ENCODE measurements around the gene DCAF7. TPM values are rescaled to one million over a fixed set of nuclear protein-coding genes. Genes with fewer than 3 reads are reported as not detected.

The DCAF7 gene
- total RNA-seq, 1 experiment from 2014 or later = 91.5 TPM

DNA sequence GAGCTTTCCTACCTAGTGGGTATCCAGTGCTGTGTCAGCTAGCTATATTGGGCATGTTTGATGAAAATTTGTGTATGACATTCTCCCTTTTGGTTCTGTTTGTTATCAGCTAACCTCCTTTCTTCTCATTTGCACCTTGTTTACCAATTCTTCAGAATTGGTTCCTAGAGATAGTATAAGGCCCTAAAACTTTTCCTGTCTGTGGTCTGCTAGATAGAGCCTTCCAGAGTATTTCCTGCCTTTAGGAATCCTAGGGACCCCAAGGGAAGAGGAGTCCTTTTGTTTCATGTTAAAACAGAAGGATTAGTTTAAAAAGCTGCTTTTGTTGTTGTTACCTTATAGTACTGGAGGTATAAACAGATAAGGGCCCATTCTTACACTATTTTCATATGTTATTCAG lies 83.5 kb downstream of the DCAF7 start:
- Mint-ChIP-seq H3K36me3 (peaks cover 4% of the 10 kb centered on the region; the same call in 1 of the 2 replicates), H3K4me3 (no peak overlapping the region), H3K27me3 (ENCODE audit: low read depth) (no peaks in the 10 kb centered on the region), H3K27ac (peak overlapping the region; percentile 85), H3K9me3 (no peaks in the 10 kb centered on the region), H3K4me1 (peaks cover 46% of the 10 kb centered on the region)
- ATAC-seq (peak; percentile 55), DNase-seq (ENCODE audit: low spot score) (no peak)
- POLR2A ChIA-PET = interaction anchor here (0.9 kb wide), 1 partner anchor 40 kb away, joined by 3 read pairs; no protein-coding TSS in a partner anchor
- TF ChIP-seq ATF1 (CRISPR knock-in tag; IDR thresholded peaks at IDR 0.05) (no peak), NFYB (CRISPR knock-in tag; conservative IDR thresholded peaks at IDR 0.05; ENCODE audit: low read depth) (no peak), IRF2 (CRISPR knock-in tag; IDR thresholded peaks at IDR 0.05; ENCODE audit: borderline replicate concordance, low read depth) (no peak), SMAD4 (CRISPR knock-in tag; IDR thresholded peaks at IDR 0.05) (no peak), ATF3 (CRISPR knock-in tag; conservative IDR thresholded peaks at IDR 0.05) (no peak), CBFB (CRISPR knock-in tag; IDR thresholded peaks at IDR 0.05; ENCODE audit: low read depth) (no peak), GTF2I (CRISPR knock-in tag; conservative IDR thresholded peaks at IDR 0.05) (no peak)
- TF ChIP-seq, protein P1, sequence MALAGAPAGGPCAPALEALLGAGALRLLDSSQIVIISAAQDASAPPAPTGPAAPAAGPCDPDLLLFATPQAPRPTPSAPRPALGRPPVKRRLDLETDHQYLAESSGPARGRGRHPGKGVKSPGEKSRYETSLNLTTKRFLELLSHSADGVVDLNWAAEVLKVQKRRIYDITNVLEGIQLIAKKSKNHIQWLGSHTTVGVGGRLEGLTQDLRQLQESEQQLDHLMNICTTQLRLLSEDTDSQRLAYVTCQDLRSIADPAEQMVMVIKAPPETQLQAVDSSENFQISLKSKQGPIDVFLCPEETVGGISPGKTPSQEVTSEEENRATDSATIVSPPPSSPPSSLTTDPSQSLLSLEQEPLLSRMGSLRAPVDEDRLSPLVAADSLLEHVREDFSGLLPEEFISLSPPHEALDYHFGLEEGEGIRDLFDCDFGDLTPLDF (CRISPR knock-in tag; IDR thresholded peaks at IDR 0.05) = no peak
- TF ChIP-seq, protein P2, sequence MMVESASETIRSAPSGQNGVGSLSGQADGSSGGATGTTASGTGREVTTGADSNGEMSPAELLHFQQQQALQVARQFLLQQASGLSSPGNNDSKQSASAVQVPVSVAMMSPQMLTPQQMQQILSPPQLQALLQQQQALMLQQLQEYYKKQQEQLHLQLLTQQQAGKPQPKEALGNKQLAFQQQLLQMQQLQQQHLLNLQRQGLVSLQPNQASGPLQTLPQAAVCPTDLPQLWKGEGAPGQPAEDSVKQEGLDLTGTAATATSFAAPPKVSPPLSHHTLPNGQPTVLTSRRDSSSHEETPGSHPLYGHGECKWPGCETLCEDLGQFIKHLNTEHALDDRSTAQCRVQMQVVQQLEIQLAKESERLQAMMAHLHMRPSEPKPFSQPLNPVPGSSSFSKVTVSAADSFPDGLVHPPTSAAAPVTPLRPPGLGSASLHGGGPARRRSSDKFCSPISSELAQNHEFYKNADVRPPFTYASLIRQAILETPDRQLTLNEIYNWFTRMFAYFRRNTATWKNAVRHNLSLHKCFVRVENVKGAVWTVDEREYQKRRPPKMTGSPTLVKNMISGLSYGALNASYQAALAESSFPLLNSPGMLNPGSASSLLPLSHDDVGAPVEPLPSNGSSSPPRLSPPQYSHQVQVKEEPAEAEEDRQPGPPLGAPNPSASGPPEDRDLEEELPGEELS (CRISPR knock-in tag; IDR thresholded peaks at IDR 0.05) = no peak
- CTCF ChIA-PET = interaction anchor here (1.6 to 3.1 kb wide), 4 partner anchors 22 to 208 kb away, joined by 5 to 18 read pairs (median 8); no protein-coding TSS in a partner anchor

DNA sequence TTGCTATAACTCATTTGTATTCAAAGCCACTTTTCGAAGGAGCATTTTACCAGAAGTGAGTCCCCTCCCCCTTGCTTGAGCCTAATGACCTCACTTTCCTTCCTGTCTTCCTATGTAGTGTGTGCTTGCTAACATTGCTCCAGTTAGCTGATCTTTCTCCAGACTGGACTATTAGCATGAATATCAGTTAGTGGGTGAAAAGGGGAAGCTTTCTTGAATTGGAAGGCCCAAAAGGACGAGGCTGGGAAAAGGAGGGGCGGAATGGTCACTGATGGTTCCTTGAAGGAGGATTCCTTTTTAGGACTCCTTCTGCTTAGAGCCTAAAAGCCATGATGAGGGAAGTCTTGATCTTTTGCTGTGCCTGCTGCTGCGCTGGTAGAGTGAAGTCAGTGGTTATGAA lies 83.9 kb downstream of the DCAF7 start:
- ChIA-PET POLR2A (interaction anchor here (0.9 kb wide), 1 partner anchor 41 kb away, joined by 3 read pairs; no protein-coding TSS in a partner anchor), CTCF (interaction anchor here (1.0 to 3.1 kb wide), 5 partner anchors 22 to 208 kb away, joined by 3 to 18 read pairs (median 6); no protein-coding TSS in a partner anchor)
- peak overlapping the region; percentile 85 for H3K27ac Mint-ChIP-seq
- TF ChIP-seq TEAD4 (CRISPR knock-in tag; IDR thresholded peaks at IDR 0.05) (no peak), SP1 (CRISPR knock-in tag; conservative IDR thresholded peaks at IDR 0.05) (no peak), PRDM15 (CRISPR knock-in tag; IDR thresholded peaks at IDR 0.05) (no peak), SOX15 (CRISPR knock-in tag; IDR thresholded peaks at IDR 0.05) (no peak), ZBTB43 (CRISPR knock-in tag; IDR thresholded peaks at IDR 0.05) (no peak), ATF3 (CRISPR knock-in tag; conservative IDR thresholded peaks at IDR 0.05) (no peak), KAT7 (CRISPR knock-in tag; IDR thresholded peaks at IDR 0.05; ENCODE audit: borderline replicate concordance) (no peak), NFE2L1 (CRISPR knock-in tag; IDR thresholded peaks at IDR 0.05) (no peak), CREM (CRISPR knock-in tag; IDR thresholded peaks at IDR 0.05) (no peak), CTCF (IDR thresholded peaks at IDR 0.05) (no peak)
- TF ChIP-seq, protein P3, sequence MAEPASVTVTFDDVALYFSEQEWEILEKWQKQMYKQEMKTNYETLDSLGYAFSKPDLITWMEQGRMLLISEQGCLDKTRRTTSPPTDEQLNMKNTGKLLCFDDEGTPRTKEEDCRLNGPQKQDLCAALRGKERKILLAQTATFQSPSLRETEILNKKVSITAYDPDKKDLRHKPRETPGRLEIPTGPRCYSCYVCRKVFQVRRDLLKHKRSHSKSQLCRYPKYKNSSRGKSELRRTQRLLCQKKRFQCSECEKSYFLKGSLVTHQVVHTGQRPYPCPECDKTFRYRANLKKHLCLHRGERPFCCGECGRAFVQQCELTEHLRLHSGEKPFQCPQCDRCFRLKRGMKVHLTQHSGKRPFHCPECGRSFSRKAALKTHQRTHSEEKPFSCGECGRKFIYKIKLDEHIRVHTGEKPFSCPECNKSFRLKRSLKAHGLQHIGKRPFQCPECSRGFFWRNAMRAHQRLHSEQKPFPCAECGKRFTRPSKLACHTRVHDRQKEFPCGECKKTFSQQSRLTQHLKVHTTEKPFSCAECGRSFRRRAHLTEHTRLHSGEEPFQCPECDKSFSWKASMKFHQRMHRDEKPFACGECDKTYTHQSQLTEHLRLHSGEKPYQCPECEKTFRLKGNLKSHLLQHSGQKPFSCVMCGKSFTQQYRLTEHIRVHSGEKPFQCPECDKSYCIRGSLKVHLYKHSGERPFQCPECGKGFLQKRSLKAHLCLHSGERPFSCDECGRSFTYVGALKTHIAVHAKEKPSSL (CRISPR knock-in tag; conservative IDR thresholded peaks at IDR 0.05) = no peak
- no peak for DNase-seq (ENCODE audit: low spot score)
- peaks cover 47% of the 10 kb centered on the region for H3K4me1 Mint-ChIP-seq
- peak; percentile 70 for ATAC-seq
- H3K27me3 Mint-ChIP-seq (ENCODE audit: low read depth) = no peaks in the 10 kb centered on the region
- H3K9me3 Mint-ChIP-seq = no peaks in the 10 kb centered on the region
- H3K36me3 Mint-ChIP-seq = peaks cover 4% of the 10 kb centered on the region; the same call in 1 of the 2 replicates
- no peak overlapping the region for H3K4me3 Mint-ChIP-seq

Measured in WTC11 (cell line).